Stimulated activated CD8-positive, alpha-beta memory T cell treated with anti-CD3 and anti-CD28 coated beads, Interleukin-7, amount 100 ng/mL, for 1 hour (primary cell): ENCODE results near the gene DPH7.
"Not testable (repeated sequence)": the region's sequence is repeated elsewhere in the genome, so short reads cannot be mapped to it uniquely, and the experiment has no call there.

Experiments
- DNase-seq, 2 donors: peaks; one replicate each; pipeline ENCODE4 v3.0.0-alpha.2; 2020; ENCODE audit warnings: low read depth in 2 of 2

DPH7 gene

GRCh38 chr9:137580954-137581322, 2.2 kb upstream of the DPH7 start:
- DNase-seq = no peak

DNA sequence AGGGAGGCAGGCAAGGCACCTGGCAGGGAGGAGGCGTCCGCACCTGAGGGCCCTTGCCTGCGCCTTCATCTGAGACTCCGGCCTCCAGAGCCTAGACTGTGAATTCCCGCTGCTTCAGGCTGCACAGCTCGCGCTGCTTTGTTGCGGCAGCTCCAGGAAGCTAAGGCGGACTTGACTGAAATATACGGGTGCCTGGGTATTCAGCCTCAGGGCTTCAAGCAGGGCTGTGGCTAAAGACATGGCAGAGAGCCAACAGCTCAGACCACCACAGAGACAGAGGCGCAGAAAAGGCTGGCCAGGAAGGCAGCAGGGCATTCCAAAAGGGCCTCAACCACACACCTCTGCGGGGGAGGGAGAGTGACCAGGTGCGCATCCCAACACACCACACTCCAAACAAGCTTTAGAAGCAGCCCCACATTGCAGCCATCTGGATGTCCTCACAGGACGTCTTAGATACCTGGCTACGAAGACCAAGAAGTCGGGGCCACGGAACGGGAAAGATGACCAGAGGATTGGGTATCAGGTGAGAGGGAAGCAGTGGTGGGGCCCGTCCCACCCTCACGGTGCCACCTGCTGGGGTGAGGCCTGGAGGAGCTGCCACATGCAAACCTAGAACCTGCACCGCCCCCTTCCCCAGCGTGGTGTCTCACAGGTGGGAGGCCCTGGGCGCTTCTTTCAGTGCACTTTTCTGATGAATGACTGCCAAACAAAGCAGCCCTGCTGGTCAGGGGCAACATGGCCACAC, 1.7 kb upstream of the DPH7 start:
- DNase-seq = no peak

DNA sequence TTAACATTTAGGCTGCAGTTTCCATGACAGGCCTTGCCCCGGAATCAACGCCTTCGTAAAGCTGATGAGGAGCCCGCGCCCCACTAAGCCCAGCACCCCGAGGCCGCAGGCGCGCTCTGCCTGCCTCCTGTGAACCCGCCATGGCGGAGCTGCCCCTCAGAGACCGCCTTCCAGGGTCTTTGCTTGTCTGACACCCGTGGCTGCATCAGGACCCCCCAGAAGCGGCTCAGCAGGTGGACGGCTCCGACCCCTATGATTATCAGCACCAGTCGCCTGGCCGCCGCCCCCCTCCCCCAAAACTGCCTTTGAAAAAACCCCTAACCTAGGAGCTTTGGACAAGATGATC, 507 bp upstream of the DPH7 start:
- no peak for DNase-seq

- no peak for DNase-seq
Observed at GRCh38 chr9:137575716-137576411, 2.9 kb downstream of the DPH7 start.

DNA sequence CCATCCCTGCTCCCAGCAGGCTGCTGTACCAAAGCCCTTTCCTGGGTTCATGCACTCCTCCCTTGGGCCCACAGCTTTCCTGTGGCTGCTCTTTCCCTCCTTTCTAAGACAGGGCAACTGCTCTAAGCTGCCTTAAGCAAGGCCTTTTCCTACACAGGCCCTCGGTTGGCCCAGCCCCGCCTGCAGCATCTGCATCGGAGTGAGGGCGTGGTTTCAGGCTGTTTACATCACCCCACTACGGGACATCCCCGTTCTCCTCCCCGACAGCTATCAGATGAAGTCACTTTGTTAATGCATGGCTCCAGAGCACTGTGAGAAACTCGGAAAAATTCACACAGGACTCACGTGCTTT, 3.4 kb downstream of the DPH7 start:
- DNase-seq = no peak

DNA sequence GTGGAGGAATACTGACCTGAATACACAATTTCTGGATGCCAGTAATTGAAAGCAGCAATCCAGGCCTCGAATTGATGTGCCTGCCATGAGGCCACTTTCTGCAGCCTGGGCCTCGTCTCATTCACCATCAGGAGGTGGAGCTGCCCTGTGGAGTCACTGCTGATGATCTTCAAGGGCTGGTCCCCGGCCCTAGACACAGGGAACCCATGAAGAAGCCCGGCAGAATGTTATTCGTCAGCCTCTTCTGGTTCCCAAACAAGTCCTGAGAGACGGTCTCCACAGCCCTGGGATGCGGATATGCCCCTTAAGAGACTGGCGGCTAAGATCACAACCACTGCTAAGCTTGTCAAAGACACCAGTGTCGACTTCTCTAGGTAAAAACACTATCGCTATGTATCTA, 4.5 kb downstream of the DPH7 start:
- DNase-seq = no peak

GRCh38 chr9:137570566-137570965, 8.2 kb downstream of the DPH7 start:
- no peak for DNase-seq

GRCh38 chr9:137569609-137570203, 9.0 kb downstream of the DPH7 start:
- no peak for DNase-seq

DNA sequence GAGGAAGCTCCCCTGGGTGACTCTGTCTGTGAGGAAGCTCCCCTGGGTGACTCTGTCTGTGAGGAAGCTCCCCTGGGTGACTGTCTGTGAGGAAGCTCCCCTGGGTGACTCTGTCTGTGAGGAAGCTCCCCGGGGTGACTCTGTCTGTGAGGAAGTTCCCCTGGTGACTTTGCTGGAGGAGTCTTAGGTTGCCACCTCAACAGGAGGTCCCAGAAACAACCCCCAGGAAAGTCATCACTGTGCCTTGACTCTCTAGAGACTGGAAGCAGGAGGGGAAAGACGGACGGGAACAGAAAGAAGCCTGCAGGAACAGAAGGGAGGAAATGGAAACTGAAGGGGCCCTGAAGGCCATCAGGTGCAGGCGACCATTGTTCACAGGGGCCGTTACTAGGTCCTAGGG, 10.3 kb downstream of the DPH7 start:
- not testable (repeated sequence) for DNase-seq

DNA sequence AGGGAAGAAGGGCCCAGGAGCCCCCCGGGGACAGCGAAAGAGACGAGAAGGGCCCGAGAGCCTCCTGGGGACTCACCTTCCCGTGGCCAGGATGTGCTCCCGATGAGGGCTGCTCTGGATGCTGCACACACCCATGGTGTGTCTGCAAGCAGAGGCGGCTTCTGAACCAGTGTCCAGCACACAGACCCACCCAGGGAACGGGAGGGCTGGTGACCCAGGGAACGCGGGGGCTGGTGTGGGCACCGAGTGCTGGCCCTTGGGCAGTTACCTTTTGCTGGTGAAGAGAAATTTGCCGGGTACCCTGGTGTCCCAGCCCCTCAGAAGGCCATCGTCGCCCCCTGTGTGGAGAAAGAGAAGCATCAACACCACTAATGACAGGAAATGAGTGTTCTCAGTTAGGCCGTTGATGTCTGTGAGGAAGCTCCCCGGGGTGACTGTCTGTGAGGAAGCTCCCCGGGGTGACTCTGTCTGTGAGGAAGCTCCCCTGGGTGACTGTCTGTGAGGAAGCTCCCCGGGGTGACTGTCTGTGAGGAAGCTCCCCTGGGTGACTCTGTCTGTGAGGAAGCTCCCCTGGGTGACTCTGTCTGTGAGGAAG, 13.8 kb downstream of the DPH7 start:
- DNase-seq = no peak

DNA sequence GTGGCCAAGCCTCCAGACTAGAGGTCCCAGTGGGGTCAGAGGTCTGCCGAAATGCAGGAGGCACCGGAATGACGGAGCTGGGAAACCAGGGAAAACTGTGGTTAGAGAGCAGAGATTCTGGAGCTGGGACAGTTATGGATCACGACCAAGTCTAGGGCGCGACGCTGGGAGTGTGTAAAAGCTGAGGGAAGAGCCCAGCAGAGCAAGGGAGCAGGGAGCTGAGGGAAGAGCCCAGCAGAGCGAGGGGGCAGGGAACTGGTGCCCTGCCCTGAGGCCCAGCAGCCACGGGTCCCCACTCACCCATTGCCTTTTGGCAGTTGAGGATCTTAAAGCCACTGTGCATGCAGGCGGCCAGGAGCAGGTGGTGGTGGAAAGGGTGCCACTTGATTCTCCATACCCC, 14.6 kb downstream of the DPH7 start:
- DNase-seq = no peak

GRCh38 chr9:137558127-137558526, 20.6 kb downstream of the DPH7 start:
- no peak for DNase-seq

DNA sequence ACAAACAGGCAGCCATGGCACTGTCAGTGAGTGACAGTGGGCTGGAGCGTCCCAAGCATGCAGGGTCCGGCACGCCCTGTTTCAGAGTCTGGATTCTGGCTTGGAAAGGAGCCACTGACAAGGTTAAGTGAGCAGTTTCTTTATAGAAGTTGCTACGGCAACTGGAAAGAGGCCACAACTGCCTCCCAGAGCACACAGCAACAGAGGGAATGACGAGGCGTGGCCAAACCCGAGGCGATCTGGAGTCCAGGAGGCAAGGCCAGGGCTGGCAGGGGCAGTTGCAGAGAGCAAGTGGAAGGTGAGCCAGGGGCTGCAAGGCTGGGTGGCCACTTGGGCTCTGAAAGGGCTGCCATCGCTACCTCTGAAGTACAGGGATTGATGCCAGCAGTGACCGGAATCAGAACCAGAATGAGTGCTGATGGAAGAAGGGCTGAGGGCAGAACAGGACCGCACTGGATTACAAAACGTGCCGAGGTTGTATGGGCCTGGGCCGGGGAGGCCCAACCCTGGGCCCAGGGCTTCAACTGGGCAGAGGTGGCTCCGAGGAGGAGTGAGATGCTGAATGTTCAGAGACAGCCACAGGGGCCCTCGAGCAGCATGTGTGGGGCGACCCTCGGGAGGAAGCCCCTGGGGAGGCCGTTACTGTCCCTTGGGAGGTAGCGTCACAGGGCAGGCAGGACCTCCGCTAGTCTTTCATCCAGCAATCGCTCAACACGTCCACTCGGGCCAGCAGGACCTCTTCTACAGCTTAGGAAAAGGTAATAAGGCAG, 22.5 kb downstream of the DPH7 start:
- DNase-seq = no peak

DNA sequence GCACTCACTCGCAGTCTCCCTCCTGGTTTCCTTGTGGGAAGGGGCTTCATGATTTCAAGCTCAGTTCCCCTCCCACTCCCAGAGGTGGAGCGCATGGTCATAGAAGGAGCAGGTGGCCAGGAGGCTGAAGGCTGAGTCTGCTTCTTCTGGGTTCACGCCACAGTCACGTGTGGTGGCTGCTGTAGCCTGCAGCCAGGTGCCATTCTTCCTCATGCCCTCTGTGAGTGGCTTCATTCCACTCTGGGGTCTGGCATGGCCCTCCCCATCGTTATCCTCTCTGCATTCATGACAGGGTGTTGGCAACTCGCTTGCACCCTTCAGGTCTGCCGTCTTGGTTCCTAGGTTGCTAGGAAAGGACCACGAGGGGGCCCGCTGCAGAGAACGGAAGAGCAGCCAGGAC, 23.5 kb downstream of the DPH7 start:
- no peak for DNase-seq

GRCh38 chr9:137554349-137554748, 24.4 kb downstream of the DPH7 start:
- no peak for DNase-seq

DNA sequence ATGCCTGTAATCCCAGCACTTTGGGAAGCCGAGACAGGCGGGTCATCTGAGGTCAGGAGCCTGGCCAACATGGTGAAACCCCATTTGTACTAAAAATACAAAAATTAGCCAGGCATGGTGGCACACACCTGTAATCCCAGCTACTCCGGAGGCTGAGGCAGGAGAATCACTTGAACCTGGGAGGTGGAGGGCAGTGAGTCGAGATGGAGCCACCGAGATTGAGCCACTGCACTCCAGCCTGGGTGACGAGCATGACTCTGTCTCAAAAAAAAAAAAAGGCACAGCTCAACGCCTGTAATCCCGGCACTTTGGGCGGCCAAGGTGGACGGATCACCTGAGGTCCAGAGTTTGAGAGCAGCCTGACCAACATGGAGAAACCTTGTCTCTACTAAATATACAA, 25.1 kb downstream of the DPH7 start:
- not testable (repeated sequence) for DNase-seq

- DNase-seq = no peak
Observed at GRCh38 chr9:137552022-137552768, 26.5 kb downstream of the DPH7 start.

DNA sequence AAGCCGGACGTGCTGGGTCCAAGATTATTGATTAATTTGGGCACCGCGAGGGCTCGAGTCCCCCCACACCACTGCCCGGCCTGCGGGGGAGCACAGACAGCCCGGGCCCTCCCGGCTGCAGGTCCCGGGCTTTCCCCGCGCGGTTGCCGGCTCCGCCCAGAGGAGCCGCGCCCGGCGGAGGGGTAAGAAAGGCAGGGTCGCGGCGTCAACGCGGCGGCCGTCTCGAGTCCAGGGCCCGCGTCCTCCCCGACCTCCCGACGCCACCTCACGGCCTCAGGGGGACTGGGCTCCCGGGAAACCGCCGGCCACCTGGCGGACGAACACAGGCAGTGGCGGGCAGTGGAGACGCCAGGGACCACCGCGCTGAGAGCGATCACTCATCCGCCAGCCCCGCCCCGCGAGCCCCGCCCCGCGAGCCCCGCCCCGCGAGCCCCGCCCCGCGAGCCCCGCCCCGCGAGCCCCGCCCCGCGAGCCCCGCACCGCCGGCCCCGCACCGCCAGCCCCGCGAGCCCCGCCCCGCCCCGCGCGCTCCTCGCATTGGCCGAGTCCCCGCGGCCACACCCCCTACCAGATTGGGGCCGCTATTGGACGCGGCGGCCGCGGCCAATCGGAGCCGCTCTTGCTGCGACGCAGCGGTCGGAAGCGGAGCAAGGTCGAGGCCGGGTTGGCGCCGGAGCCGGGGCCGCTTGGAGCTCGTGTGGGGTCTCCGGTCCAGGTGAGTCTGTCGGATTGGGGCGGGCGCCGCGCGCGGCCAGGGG, 27.3 kb downstream of the DPH7 start, which contains the start of gene MRPL41:
Gene MRPL41, plus strand, starts transcription at position 616 of the 758 bp plus-strand sequence. CDS start 203 bp downstream, outside the sequence.
- peak; percentile 68 to 72 for DNase-seq

DNA sequence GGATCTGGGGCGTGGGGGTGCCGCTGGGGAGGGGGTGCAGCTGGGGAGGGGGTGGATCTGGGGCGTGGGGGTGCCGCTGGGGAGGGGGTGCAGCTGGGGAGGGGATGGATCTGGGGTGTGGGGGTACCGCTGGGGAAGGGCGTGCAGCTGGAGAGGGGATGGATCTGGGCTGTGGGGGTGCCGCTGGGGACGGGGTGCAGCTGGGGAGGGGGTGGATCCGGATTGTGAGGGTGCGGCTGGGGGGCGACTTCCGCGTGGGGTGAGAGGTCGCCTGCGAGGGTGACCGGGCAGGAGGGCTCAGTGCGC, 27.8 kb downstream of the DPH7 start:
- DNase-seq = not testable (repeated sequence)

DNA sequence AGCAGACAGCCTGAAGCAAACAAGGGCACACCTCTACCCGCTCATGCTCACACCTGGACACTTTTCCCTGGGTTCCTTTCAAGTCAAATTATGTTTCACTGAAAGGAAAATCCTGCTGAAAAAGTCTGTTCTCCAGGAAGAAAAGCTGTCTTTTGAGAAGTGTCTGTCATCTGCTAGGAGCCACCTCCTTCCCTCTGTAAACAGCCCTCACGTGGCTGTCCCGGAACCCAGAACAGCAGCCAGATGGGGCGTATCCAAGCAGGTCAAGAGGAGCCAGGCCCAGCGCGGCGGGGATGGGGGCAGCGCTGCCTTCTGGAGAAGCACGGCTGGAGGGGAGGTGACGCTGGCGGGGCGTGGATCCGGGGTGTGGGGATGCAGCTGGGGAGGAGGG, 28.5 kb downstream of the DPH7 start, which contains the start of gene PNPLA7:
Gene PNPLA7, minus strand, starts transcription at position 172 of the 391 bp plus-strand sequence. CDS start 205 bp downstream, outside the sequence.
- no peak for DNase-seq
